DMS53 treated with DMSO at 0.1 percent for 48 hours (cell line): ENCODE measurements around the gene RCAN2.

Source experiments
- DNase-seq: peaks from one replicate; lab custom pipeline; 2025; ENCODE audit not compliant: unreplicated experiment; lab: John Stamatoyannopoulos, UW

The RCAN2 gene

GRCh38 chr6:46262928-46263706 lies 228.1 kb downstream of the RCAN2 start:
- DNase-seq: no peak

- DNase-seq: no peak
These were observed 233.0 kb downstream of the RCAN2 start for GRCh38 chr6:46258249-46258648.

- DNase-seq: no peak
These were observed 235.7 kb downstream of the RCAN2 start for GRCh38 chr6:46255528-46255927.

GRCh38 chr6:46254946-46255345 lies 236.3 kb downstream of the RCAN2 start:
- DNase-seq: no peak

GRCh38 chr6:46254331-46254730 lies 236.9 kb downstream of the RCAN2 start:
- DNase-seq: no peak

GRCh38 chr6:46251583-46252339 lies 239.5 kb downstream of the RCAN2 start:
- no peak for DNase-seq

GRCh38 chr6:46248143-46248542 lies 243.1 kb downstream of the RCAN2 start:
- no peak for DNase-seq

GRCh38 chr6:46246727-46247126 lies 244.5 kb downstream of the RCAN2 start:
- no peak for DNase-seq

- DNase-seq: no peak
These were observed 245.2 kb downstream of the RCAN2 start for GRCh38 chr6:46246081-46246480.

GRCh38 chr6:46244670-46245069 lies 246.6 kb downstream of the RCAN2 start:
- no peak for DNase-seq

GRCh38 chr6:46243754-46244153 lies 247.5 kb downstream of the RCAN2 start:
- no peak for DNase-seq

GRCh38 chr6:46242921-46243320 lies 248.3 kb downstream of the RCAN2 start:
- DNase-seq: no peak

- DNase-seq: no peak
These were observed 250.2 kb downstream of the RCAN2 start for GRCh38 chr6:46240866-46241565.

- no peak for DNase-seq
These were observed 254.5 kb downstream of the RCAN2 start for GRCh38 chr6:46236752-46237151.

- no peak for DNase-seq
These were observed 256.0 kb downstream of the RCAN2 start for GRCh38 chr6:46235242-46235641.

- no peak for DNase-seq
These were observed 256.5 kb downstream of the RCAN2 start for GRCh38 chr6:46234700-46235099.

GRCh38 chr6:46234156-46234556 lies 257.1 kb downstream of the RCAN2 start:
- no peak for DNase-seq

GRCh38 chr6:46233129-46233528 lies 258.1 kb downstream of the RCAN2 start:
- DNase-seq: no peak

- no peak for DNase-seq
These were observed 269.0 kb downstream of the RCAN2 start for GRCh38 chr6:46222286-46222685.

GRCh38 chr6:46221222-46221793 lies 269.9 kb downstream of the RCAN2 start:
- peak; percentile 56 for DNase-seq
